MM.1S (cell line): ENCODE results near the gene RALA.
"Not testable (repeated sequence)": the region's sequence is repeated elsewhere in the genome, so short reads cannot be mapped to it uniquely, and the experiment has no call there.

Experiments
- EZH2 ChIP-seq: fragments of 300-600 bp; sonication (generic); optimal IDR thresholded peaks from 2 replicates; pipeline ENCODE3; 2017; ENCODE audit warnings: low read depth, mild to moderate bottlenecking, antibody characterized with exemption, low read length, mixed read lengths
- EZH2phosphoT487 ChIP-seq: fragments of 300-600 bp; sonication (generic); IDR thresholded peaks from 2 replicates; pipeline ENCODE4 v1.6.1; 2018; ENCODE audit warnings: antibody characterized with exemption, low read length
- TF ChIP-seq, protein P1 (sequence below): fragments of 300-600 bp; sonication (generic); IDR thresholded peaks from 2 replicates; pipeline ENCODE4 v1.5.1; 2016; ENCODE audit warnings: antibody characterized with exemption, low read length, mixed read lengths

DNA sequence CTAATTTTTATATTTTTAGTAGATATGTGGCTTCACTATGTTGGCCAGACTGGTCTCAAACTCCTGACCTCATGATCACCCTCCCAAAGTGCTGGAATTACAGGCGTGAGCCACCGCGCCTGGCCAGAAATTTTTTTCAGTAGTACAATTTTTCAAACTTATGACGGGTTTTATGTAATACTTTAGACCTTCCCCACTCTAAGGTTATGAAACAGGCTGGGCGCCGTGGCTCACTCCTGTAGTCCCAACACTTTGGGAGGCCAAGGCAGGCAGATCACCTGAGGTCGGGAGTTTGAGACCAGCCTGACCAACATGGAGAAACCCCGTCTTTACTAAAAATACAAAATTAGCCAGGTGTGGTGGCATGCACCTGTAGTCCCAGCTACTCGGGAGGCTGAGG lies 56.5 kb downstream of the RALA start:
- TF ChIP-seq, protein P1, sequence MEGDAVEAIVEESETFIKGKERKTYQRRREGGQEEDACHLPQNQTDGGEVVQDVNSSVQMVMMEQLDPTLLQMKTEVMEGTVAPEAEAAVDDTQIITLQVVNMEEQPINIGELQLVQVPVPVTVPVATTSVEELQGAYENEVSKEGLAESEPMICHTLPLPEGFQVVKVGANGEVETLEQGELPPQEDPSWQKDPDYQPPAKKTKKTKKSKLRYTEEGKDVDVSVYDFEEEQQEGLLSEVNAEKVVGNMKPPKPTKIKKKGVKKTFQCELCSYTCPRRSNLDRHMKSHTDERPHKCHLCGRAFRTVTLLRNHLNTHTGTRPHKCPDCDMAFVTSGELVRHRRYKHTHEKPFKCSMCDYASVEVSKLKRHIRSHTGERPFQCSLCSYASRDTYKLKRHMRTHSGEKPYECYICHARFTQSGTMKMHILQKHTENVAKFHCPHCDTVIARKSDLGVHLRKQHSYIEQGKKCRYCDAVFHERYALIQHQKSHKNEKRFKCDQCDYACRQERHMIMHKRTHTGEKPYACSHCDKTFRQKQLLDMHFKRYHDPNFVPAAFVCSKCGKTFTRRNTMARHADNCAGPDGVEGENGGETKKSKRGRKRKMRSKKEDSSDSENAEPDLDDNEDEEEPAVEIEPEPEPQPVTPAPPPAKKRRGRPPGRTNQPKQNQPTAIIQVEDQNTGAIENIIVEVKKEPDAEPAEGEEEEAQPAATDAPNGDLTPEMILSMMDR: not testable (repeated sequence)
- not testable (repeated sequence) for TF ChIP-seq EZH2phosphoT487, EZH2
